Measurements from ENCODE around the gene KLF16. TPM values are rescaled to one million over a fixed set of nuclear protein-coding genes. Genes with fewer than 3 reads are reported as not detected.
A peak's percentile ranks its signal among the peaks of the same experiment; 100 is the strongest.

Gene KLF16
- total and polyA plus RNA-seq, 9 of the 15 experiments (the other 6 are each of a cell fraction or from before 2014, with no cell fraction given), result 0.04 to 60.4 (median 6.8) TPM

DNA sequence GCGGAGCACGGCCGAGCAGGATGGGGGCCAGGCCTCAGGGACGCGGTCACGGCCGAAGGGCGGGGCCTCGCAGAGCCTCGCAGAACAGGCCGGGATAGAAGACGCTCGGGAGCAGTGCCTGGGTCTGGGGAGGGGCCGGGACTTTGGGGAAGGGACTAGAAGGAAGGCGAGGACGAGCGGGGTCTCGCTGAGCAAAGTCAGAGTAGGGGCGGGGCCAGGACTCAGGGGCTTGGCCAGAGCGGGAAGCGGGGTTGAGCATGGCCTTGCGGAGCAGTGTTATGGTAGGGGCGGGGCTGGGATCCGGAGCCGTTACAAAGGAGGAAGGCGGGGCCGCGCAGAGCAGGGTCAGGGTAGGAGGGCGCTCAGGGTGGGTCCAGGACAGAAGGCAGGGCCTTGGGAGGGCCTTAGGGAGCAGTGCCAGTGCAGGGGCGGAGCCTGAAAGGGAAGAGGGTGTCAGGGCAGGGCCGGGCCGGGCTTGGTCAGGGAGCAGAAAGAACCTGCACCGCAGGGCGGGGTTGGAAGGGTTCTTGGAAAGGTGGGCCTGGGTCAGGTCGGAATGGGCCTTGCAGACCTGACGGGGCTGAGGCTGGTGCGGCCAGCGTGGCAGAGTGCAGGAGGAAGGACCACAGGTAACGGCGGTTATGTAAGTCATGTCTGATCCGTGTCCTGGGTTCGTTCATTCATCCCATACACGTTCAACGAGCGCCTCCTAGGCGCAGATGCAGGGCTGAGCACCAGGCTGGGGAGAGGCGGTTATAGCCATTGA, 50.8 kb downstream of the KLF16 start (continued):
- no peak for TF ChIP-seq ZNF589 (CRISPR knock-in tag; IDR thresholded peaks at IDR 0.05; ENCODE audit: low read depth)
- TF ChIP-seq, protein P1, sequence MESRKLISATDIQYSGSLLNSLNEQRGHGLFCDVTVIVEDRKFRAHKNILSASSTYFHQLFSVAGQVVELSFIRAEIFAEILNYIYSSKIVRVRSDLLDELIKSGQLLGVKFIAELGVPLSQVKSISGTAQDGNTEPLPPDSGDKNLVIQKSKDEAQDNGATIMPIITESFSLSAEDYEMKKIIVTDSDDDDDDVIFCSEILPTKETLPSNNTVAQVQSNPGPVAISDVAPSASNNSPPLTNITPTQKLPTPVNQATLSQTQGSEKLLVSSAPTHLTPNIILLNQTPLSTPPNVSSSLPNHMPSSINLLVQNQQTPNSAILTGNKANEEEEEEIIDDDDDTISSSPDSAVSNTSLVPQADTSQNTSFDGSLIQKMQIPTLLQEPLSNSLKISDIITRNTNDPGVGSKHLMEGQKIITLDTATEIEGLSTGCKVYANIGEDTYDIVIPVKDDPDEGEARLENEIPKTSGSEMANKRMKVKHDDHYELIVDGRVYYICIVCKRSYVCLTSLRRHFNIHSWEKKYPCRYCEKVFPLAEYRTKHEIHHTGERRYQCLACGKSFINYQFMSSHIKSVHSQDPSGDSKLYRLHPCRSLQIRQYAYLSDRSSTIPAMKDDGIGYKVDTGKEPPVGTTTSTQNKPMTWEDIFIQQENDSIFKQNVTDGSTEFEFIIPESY (CRISPR knock-in tag; IDR thresholded peaks at IDR 0.05), result 0 out of 2 replicates have a peak, but pooled peaks have one; percentile 51
- TF ChIP-seq HEY1 (CRISPR knock-in tag; IDR thresholded peaks at IDR 0.05; ENCODE audit: borderline replicate concordance), result no peak
- no peak for TF ChIP-seq JUND (IDR thresholded peaks at IDR 0.05; ENCODE audit: borderline replicate concordance, low read depth, low read length)
- TF ChIP-seq JUND (tag; IDR thresholded peaks at IDR 0.05; ENCODE audit: borderline replicate concordance, low read depth, low read length), result no peak; the same call in 2 of the 3 replicates
- no peak for TF ChIP-seq KAT7 (CRISPR knock-in tag; IDR thresholded peaks at IDR 0.05; ENCODE audit: borderline replicate concordance)
- TF ChIP-seq TEAD2 (tag; IDR thresholded peaks at IDR 0.05), result no peak
- no peak for TF ChIP-seq SIN3B (IDR thresholded peaks at IDR 0.05; ENCODE audit: low read depth)
- no peak for TF ChIP-seq ZNF436 (CRISPR knock-in tag; IDR thresholded peaks at IDR 0.05)
- TF ChIP-seq ZNF146 (CRISPR knock-in tag; IDR thresholded peaks at IDR 0.05; ENCODE audit: unreplicated experiment), result no peak
- TF ChIP-seq, protein P2, sequence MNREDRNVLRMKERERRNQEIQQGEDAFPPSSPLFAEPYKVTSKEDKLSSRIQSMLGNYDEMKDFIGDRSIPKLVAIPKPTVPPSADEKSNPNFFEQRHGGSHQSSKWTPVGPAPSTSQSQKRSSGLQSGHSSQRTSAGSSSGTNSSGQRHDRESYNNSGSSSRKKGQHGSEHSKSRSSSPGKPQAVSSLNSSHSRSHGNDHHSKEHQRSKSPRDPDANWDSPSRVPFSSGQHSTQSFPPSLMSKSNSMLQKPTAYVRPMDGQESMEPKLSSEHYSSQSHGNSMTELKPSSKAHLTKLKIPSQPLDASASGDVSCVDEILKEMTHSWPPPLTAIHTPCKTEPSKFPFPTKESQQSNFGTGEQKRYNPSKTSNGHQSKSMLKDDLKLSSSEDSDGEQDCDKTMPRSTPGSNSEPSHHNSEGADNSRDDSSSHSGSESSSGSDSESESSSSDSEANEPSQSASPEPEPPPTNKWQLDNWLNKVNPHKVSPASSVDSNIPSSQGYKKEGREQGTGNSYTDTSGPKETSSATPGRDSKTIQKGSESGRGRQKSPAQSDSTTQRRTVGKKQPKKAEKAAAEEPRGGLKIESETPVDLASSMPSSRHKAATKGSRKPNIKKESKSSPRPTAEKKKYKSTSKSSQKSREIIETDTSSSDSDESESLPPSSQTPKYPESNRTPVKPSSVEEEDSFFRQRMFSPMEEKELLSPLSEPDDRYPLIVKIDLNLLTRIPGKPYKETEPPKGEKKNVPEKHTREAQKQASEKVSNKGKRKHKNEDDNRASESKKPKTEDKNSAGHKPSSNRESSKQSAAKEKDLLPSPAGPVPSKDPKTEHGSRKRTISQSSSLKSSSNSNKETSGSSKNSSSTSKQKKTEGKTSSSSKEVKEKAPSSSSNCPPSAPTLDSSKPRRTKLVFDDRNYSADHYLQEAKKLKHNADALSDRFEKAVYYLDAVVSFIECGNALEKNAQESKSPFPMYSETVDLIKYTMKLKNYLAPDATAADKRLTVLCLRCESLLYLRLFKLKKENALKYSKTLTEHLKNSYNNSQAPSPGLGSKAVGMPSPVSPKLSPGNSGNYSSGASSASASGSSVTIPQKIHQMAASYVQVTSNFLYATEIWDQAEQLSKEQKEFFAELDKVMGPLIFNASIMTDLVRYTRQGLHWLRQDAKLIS (CRISPR knock-in tag; IDR thresholded peaks at IDR 0.05), result 0 out of 2 replicates have a peak, but pooled peaks have one; percentile 23
- no peak for TF ChIP-seq TSC22D4 (tag; IDR thresholded peaks at IDR 0.05)
- no peak for TF ChIP-seq FOXK1 (CRISPR knock-in tag; IDR thresholded peaks at IDR 0.05; ENCODE audit: borderline replicate concordance)
- TF ChIP-seq, protein P3, sequence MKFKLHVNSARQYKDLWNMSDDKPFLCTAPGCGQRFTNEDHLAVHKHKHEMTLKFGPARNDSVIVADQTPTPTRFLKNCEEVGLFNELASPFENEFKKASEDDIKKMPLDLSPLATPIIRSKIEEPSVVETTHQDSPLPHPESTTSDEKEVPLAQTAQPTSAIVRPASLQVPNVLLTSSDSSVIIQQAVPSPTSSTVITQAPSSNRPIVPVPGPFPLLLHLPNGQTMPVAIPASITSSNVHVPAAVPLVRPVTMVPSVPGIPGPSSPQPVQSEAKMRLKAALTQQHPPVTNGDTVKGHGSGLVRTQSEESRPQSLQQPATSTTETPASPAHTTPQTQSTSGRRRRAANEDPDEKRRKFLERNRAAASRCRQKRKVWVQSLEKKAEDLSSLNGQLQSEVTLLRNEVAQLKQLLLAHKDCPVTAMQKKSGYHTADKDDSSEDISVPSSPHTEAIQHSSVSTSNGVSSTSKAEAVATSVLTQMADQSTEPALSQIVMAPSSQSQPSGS (CRISPR knock-in tag; IDR thresholded peaks at IDR 0.05), result no peak
- TF ChIP-seq, protein P4, sequence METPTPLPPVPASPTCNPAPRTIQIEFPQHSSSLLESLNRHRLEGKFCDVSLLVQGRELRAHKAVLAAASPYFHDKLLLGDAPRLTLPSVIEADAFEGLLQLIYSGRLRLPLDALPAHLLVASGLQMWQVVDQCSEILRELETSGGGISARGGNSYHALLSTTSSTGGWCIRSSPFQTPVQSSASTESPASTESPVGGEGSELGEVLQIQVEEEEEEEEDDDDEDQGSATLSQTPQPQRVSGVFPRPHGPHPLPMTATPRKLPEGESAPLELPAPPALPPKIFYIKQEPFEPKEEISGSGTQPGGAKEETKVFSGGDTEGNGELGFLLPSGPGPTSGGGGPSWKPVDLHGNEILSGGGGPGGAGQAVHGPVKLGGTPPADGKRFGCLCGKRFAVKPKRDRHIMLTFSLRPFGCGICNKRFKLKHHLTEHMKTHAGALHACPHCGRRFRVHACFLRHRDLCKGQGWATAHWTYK (CRISPR knock-in tag; IDR thresholded peaks at IDR 0.05), result no peak
- TF ChIP-seq ZBTB17 (CRISPR knock-in tag; IDR thresholded peaks at IDR 0.05), result 0 out of 2 replicates have a peak, but pooled peaks have one; percentile 27
- peak; percentile 62 to 91 for TF ChIP-seq MAZ (CRISPR knock-in tag; conservative IDR thresholded peaks at IDR 0.05 in 1 of 2, IDR thresholded peaks at IDR 0.05 in 1 of 2)
- TF ChIP-seq GTF2E2 (tag; IDR thresholded peaks at IDR 0.05), result no peak
- no peak for TF ChIP-seq SRSF1 (IDR thresholded peaks at IDR 0.05; ENCODE audit: low read depth, low read length)
